MG63 (cell line): ENCODE data around the gene ETF1. TPM values are rescaled to one million over a fixed set of nuclear protein-coding genes. Genes with fewer than 3 reads are reported as not detected.
"Not testable (repeated sequence)": the region's sequence is repeated elsewhere in the genome, so short reads cannot be mapped to it uniquely, and the experiment has no call there.

ENCODE experiments used
- DNase-seq: peaks from one replicate; pipeline ENCODE4 v3.0.0-alpha.2; 2020
- H3K27me3 ChIP-seq: fragments of 250-450 bp; sonication (Bioruptor Pico); 2 replicates; pipeline ENCODE4 v1.5.1; 2020; ENCODE audit warnings: mild to moderate bottlenecking, moderate library complexity
- H3K36me3 ChIP-seq: fragments of 250-450 bp; sonication (Bioruptor Pico); 2 replicates; pipeline ENCODE4 v1.5.1; 2020; ENCODE audit warnings: mild to moderate bottlenecking, moderate library complexity
- H3K4me3 ChIP-seq: fragments of 250-450 bp; sonication (Bioruptor Pico); 2 replicates; pipeline ENCODE4 v1.5.1; 2020; ENCODE audit warnings: mild to moderate bottlenecking, moderate library complexity
- H3K9me3 ChIP-seq: fragments of 250-450 bp; sonication (Bioruptor Pico); 2 replicates; pipeline ENCODE4 v1.5.1; 2020; ENCODE audit warnings: mild to moderate bottlenecking, moderate library complexity
- total RNA-seq: library from RNA; depleted of rRNA; stranded (reverse); fragments of >200 nt; shearing (Covaris generic); gene quantifications from 2 replicates; pipeline ENCODE4 v1.2.3, GENCODE V29; 2014; ENCODE audit warnings: low replicate concordance

The ETF1 gene
- total RNA-seq, 1 experiment from 2014 or later = 222 TPM

DNA sequence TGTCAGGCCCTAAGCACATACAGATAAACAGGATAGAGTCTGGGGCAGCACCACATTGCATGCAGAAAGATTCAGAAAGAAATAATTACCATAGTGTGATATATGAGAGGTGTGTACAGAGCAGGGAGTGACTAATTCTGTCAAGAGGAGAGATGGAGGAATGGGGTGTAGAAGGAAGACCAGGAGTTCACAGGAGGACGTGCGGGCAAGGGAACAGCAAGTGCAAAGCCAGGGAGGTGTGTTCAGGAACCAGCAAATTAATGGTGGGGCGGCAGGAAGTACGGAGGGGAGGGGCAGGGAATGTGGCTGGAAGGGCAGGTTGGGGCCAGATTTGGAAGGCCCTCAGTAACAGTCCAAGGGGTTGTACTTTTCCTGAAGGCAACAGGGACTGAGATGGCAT is 60.4 kb downstream of the ETF1 start:
- Histone ChIP-seq H3K36me3 (no peaks in the 10 kb centered on the region), H3K9me3 (no peaks in the 10 kb centered on the region), H3K4me3 (no peak overlapping the region), H3K27me3 (no peaks in the 10 kb centered on the region)
- no peak for DNase-seq

DNA sequence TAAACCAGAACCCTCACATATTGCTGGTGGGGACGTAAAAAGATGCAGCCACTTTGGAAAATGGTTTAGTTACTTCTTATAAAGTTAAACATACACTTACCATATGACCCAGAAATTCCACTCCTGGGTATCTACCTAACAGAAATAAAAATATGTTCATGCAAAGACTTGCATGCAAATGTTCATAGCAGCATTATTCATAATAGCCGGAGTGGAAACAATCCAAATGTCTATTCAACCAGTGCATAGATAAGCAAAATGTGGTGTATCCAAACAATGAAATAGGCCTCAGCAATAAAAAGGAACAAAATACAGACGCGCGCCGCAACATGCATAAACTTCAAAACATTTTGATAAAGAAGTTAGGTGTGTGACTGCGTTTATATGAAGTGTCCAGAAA is 66.1 kb downstream of the ETF1 start:
- no peaks in the 10 kb centered on the region for H3K36me3 ChIP-seq
- no peak overlapping the region for H3K4me3 ChIP-seq
- H3K9me3 ChIP-seq = no peaks in the 10 kb centered on the region
- no peak for DNase-seq
- H3K27me3 ChIP-seq = 0 out of 2 replicates have a peak, but pooled peaks cover 2% of the 10 kb centered on the region

DNA sequence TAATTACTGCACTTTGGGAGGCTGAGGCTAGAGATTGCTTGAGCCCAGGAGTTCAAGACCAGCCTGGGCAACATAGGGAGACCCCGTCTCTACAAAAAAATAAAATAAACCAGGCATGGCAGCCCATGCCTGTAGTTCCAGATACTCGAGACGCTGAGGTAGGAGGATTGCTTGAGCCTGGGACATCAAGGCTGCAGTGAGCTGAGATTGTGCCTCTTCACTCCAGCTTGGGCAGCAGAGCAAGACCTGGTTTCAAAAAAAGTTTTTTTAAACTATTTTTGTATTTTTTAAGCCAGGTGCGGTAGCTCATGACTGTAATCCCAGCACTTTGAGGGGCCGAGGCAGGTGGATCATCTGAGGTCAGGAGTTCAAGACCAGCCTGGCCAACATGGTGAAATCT is 69.9 kb downstream of the ETF1 start:
- not testable (repeated sequence) for DNase-seq, H3K9me3 ChIP-seq, H3K36me3 ChIP-seq, H3K27me3 ChIP-seq, H3K4me3 ChIP-seq

DNA sequence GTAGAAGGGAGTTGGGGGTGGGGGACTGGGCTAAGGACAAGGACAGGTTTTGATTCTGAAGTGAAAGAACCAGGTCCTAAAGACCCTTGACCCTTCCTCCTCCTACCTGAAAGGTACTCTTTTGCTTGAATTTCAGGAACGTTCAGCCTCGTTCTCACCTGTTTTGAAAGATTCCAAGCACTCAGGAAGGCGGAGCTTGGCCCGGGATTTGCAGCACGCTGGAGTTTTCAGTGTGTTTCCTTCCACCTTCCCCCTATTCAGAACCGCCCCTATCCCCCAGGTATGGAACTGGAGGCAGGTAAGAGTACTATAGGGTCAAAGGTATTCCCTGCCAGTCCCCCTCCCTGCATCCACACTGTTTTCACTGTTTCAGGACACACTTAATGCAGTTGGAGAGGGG is 70.7 kb downstream of the ETF1 start:
- no peak for DNase-seq
- 0 out of 2 replicates have a peak, but pooled peaks cover 2% of the 10 kb centered on the region for H3K27me3 ChIP-seq
- H3K4me3 ChIP-seq = no peak overlapping the region
- no peaks in the 10 kb centered on the region; the same call in 1 of the 2 replicates for H3K9me3 ChIP-seq
- H3K36me3 ChIP-seq = peaks cover 9% of the 10 kb centered on the region

DNA sequence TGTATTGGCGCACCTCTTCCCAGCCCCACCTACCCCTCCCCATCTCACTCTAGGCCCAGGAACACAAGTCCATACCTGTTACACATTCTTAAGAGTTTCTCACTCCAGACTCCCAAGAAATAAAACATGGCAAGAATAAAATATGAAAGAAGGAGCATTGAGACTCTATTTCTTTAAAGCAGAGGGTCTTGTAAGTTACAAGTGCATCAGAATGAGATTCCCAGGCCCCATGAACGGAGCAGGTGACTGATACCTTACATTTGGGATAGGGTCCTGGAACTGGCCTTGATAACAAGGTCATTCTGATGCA is 72.0 kb downstream of the ETF1 start:
- DNase-seq = no peak
- H3K4me3 ChIP-seq = no peak overlapping the region

DNA sequence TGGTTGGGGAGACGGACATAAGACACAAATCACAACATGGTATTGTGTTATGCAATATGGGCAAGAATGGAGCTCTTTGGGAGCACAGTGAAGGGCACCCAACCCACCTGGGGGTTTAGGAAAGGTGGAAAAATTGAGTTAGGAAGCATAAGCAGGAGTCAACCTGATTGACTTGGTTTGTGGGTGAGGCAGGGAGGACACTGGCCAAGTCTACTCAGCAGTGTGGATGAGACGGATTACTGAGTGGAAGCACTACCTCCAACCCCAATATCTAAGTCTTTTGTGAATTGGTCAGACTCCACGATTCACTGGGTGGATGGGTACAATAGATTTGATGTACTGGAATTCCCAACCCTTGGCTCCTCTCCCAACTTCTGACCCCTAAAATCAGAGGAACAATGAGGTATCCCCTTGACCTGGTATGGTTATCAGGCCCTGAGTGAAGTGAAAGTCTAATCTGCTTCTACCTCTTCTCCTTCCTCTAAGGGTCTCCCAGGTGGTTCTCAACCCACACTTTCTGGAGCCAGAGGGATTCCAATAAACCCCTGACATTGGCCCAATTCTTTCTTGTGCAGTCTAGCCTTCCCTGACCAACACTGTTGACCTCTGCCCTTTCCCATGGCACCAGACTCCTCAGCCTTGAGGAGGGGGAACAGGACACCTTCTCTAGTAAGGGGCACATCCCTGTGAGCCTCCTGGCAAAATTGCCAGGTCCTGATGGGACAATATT is 72.5 kb downstream of the ETF1 start:
- no peaks in the 10 kb centered on the region; the same call in 1 of the 2 replicates for H3K9me3 ChIP-seq
- no peak overlapping the region for H3K4me3 ChIP-seq
- DNase-seq = no peak
- 0 out of 2 replicates have a peak, but pooled peaks cover 2% of the 10 kb centered on the region for H3K27me3 ChIP-seq
- H3K36me3 ChIP-seq = peaks cover 26% of the 10 kb centered on the region

More for the DNA sequence above, 72.0 kb downstream of the ETF1 start:
- H3K27me3 ChIP-seq = 0 out of 2 replicates have a peak, but pooled peaks cover 2% of the 10 kb centered on the region
- H3K9me3 ChIP-seq = no peaks in the 10 kb centered on the region; the same call in 1 of the 2 replicates
- H3K36me3 ChIP-seq = peaks cover 23% of the 10 kb centered on the region

DNA sequence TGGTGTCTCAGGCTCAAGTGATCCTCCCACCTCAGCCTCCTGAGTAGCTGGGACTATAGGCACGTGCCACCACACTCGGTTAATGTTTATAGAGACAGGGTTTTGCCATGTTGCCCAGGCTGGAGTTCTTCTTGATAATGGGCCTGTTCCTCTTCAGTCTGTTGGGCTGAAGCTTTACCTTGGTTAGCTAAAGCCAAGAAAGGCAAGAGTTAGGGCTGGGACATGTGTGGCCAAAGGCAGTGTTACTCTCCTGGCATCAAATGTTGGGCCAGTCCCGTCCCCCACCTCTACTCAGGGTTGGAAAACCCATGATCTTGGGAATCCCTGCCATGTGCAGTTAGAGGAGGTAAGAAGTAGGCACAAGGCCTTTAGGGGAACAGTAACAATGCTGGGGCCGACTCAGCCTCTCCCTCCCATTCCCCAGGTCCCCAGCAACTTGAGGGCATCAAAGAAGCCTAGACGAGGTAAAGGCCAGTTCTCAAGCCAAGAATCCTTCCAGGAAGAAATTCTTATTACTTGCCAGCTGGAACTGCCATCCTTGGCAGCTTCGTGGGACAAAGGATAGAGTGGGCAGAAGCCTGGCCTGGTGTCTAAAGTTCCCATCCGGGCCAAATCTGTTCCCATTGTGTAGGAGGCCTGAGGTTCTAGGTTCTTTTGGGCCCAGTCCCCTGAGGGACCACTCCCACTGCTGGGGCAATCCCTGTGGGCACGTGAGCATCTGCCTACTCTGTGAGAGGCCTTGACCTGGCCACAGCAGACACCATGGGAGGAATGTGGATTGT is 73.3 kb downstream of the ETF1 start:
- no peaks in the 10 kb centered on the region; the same call in 1 of the 2 replicates for H3K9me3 ChIP-seq
- DNase-seq = peak; percentile 49
- H3K27me3 ChIP-seq = 0 out of 2 replicates have a peak, but pooled peaks cover 2% of the 10 kb centered on the region
- no peak overlapping the region; the same call in 1 of the 2 replicates for H3K4me3 ChIP-seq
- H3K36me3 ChIP-seq = peaks cover 26% of the 10 kb centered on the region

DNA sequence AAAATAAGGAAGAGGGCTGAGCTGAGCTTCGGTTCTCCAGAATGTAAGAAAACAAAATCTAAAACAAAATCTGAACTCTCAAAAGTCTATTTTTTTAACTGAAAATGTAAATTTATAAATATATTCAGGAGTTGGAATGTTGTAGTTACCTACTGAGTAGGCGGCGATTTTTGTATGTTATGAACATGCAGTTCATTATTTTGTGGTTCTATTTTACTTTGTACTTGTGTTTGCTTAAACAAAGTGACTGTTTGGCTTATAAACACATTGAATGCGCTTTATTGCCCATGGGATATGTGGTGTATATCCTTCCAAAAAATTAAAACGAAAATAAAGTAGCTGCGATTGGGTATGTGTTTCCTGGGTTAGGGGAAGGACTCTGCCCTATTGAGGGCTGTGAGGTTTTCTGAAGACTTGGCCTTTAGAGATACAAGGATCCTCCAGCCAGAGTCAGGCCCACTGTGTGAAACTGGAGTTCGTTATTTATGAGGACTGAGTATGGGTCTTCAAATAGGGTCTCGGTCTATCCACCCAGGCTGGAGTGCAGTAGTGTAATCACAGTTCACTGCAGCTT is 74.0 kb downstream of the ETF1 start:
- DNase-seq = no peak
- Histone ChIP-seq H3K4me3 (no peak overlapping the region; the same call in 1 of the 2 replicates), H3K9me3 (no peaks in the 10 kb centered on the region; the same call in 1 of the 2 replicates), H3K36me3 (peaks cover 26% of the 10 kb centered on the region), H3K27me3 (0 out of 2 replicates have a peak, but pooled peaks cover 2% of the 10 kb centered on the region)

DNA sequence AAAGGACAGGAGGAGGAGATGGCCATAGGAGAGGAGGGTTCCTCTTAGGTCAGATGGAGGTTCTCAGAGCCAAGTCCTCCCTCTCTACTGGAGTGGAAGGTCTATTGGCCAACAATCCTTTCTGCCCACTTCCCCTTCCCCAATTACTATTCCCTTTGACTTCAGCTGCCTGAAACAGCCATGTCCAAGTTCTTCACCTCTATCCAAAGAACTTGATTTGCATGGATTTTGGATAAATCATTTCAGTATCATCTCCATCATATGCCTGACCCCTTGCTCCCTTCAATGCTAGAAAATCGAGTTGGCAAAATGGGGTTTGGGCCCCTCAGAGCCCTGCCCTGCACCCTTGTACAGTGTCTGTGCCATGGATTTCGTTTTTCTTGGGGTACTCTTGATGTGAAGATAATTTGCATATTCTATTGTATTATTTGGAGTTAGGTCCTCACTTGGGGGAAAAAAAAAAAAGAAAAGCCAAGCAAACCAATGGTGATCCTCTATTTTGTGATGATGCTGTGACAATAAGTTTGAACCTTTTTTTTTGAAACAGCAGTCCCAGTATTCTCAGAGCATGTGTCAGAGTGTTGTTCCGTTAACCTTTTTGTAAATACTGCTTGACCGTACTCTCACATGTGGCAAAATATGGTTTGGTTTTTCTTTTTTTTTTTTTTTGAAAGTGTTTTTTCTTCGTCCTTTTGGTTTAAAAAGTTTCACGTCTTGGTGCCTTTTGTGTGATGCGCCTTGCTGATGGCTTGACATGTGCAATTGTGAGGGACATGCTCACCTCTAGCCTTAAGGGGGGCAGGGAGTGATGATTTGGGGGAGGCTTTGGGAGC is 74.7 kb downstream of the ETF1 start:
- no peaks in the 10 kb centered on the region; the same call in 1 of the 2 replicates for H3K9me3 ChIP-seq
- H3K4me3 ChIP-seq = peak overlapping the region; percentile 8; the same call in 1 of the 2 replicates
- no peaks in the 10 kb centered on the region for H3K27me3 ChIP-seq
- DNase-seq = no peak
- peaks cover 26% of the 10 kb centered on the region for H3K36me3 ChIP-seq

DNA sequence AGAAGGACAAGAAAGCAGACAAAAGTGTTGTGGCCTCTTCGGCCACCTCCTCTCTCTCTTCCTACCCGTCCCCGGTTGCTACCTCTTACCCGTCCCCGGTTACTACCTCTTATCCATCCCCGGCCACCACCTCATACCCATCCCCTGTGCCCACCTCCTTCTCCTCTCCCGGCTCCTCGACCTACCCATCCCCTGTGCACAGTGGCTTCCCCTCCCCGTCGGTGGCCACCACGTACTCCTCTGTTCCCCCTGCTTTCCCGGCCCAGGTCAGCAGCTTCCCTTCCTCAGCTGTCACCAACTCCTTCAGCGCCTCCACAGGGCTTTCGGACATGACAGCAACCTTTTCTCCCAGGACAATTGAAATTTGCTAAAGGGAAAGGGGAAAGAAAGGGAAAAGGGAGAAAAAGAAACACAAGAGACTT is 75.3 kb downstream of the ETF1 start:
- Histone ChIP-seq H3K9me3 (no peaks in the 10 kb centered on the region; the same call in 1 of the 2 replicates), H3K27me3 (no peaks in the 10 kb centered on the region), H3K4me3 (peak overlapping the region; percentile 95; the same call in 1 of the 2 replicates), H3K36me3 (peaks cover 26% of the 10 kb centered on the region)
- peak; percentile 14 for DNase-seq

DNA sequence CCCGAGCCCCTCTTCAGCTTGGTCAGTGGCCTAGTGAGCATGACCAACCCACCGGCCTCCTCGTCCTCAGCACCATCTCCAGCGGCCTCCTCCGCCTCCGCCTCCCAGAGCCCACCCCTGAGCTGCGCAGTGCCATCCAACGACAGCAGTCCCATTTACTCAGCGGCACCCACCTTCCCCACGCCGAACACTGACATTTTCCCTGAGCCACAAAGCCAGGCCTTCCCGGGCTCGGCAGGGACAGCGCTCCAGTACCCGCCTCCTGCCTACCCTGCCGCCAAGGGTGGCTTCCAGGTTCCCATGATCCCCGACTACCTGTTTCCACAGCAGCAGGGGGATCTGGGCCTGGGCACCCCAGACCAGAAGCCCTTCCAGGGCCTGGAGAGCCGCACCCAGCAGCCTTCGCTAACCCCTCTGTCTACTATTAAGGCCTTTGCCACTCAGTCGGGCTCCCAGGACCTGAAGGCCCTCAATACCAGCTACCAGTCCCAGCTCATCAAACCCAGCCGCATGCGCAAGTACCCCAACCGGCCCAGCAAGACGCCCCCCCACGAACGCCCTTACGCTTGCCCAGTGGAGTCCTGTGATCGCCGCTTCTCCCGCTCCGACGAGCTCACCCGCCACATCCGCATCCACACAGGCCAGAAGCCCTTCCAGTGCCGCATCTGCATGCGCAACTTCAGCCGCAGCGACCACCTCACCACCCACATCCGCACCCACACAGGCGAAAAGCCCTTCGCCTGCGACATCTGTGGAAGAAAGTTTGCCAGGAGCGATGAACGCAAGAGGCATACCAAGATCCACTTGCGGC is 75.9 kb downstream of the ETF1 start:
- Histone ChIP-seq H3K9me3 (no peaks in the 10 kb centered on the region; the same call in 1 of the 2 replicates), H3K27me3 (no peaks in the 10 kb centered on the region), H3K4me3 (peak overlapping the region; percentile 95), H3K36me3 (peaks cover 26% of the 10 kb centered on the region)
- no peak for DNase-seq

DNA sequence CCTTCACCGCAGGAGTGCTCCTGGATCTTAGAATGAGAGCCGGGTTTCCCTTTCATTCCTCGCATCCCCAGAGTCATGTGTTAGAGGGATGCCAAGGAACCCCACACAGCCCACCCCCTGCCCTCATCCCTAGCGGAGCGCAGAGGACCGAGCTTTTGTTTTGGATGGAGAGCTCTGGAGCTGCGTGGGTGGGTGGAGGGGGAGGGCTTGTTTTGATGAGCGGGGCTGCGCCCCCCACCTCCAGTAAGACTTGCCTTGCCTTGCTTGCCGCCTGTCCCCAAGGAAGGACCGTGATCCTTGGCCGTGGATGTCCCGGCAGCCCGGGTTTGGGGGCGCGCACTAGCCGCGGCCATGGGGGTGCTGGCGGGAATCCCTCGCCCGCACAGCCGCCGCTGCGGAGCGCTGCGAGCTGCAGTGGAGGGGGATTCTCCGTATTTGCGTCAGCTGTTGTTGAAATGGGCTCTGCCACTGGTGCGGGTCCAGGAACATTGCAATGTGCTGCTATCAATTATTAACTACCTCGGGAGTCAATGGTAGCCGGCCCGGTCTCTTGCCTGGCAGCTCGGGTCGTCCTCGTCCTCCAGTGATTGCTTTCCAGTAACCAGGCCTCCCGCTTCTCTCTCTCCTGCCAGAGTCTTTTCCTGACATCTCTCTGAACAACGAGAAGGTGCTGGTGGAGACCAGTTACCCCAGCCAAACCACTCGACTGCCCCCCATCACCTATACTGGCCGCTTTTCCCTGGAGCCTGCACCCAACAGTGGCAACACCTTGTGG is 76.7 kb downstream of the ETF1 start:
- Histone ChIP-seq H3K27me3 (no peaks in the 10 kb centered on the region), H3K9me3 (no peaks in the 10 kb centered on the region; the same call in 1 of the 2 replicates), H3K4me3 (peak overlapping the region; percentile 95), H3K36me3 (peaks cover 26% of the 10 kb centered on the region)
- peak; percentile 23 for DNase-seq

DNA sequence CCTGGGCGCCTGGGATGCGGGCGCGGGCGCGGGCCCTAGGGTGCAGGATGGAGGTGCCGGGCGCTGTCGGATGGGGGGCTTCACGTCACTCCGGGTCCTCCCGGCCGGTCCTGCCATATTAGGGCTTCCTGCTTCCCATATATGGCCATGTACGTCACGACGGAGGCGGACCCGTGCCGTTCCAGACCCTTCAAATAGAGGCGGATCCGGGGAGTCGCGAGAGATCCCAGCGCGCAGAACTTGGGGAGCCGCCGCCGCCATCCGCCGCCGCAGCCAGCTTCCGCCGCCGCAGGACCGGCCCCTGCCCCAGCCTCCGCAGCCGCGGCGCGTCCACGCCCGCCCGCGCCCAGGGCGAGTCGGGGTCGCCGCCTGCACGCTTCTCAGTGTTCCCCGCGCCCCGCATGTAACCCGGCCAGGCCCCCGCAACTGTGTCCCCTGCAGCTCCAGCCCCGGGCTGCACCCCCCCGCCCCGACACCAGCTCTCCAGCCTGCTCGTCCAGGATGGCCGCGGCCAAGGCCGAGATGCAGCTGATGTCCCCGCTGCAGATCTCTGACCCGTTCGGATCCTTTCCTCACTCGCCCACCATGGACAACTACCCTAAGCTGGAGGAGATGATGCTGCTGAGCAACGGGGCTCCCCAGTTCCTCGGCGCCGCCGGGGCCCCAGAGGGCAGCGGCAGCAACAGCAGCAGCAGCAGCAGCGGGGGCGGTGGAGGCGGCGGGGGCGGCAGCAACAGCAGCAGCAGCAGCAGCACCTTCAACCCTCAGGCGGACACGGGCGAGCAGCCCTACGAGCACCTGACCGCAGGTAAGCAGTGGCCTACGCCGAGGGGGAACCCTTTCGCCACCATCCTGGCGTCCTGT is 77.5 kb downstream of the ETF1 start, which contains the start of gene EGR1:
Gene EGR1, plus strand, starts transcription at position 219 of the 864 bp plus-strand sequence. Its CDS starts 283 bp downstream, at position 502.
- H3K9me3 ChIP-seq = no peaks in the 10 kb centered on the region; the same call in 1 of the 2 replicates
- no peaks in the 10 kb centered on the region for H3K27me3 ChIP-seq
- peaks cover 26% of the 10 kb centered on the region for H3K36me3 ChIP-seq
- peak; percentile 94 for DNase-seq
- H3K4me3 ChIP-seq = peak within 1 kb of the TSS; percentile 95
